OCI-LY7 (cell line): ENCODE results near the gene CGRRF1.

ENCODE experiments used
- CTCF ChIP-seq: fragments of 200-600 bp; sonication (generic); conservative IDR thresholded peaks from 2 replicates; pipeline ENCODE4 v1.5.1; 2014; ENCODE audit warnings: mild to moderate bottlenecking, antibody characterized with exemption, low read length, moderate library complexity, mixed read lengths
- EZH2phosphoT487 ChIP-seq: fragments of 200-600 bp; sonication (generic); IDR thresholded peaks from 2 replicates; pipeline ENCODE4 v1.6.1; 2018; ENCODE audit warnings: low read depth, borderline replicate concordance, mild to moderate bottlenecking, mixed run types, antibody characterized with exemption, low read length, moderate library complexity, mixed read lengths

- TF ChIP-seq CTCF (no peak), EZH2phosphoT487 (no peak)
Measured at GRCh38 chr14:54483846-54484245, 25.9 kb upstream of the CGRRF1 start.
